ENCODE measurements around the gene C10orf95. TPM values are rescaled to one million over a fixed set of nuclear protein-coding genes. Genes with fewer than 3 reads are reported as not detected.
A peak's percentile ranks its signal among the peaks of the same experiment; 100 is the strongest.

The C10orf95 gene
- total RNA-seq, 1 donor from 2014 or later: not detected

GRCh38 chr10:102413053-102413705 lies 38.2 kb downstream of the C10orf95 start:
- Histone ChIP-seq H3K9me3 (replicated peaks) (no peaks in the 10 kb centered on the region), H3K27ac (replicated peaks) (no peak overlapping the region), H3K4me1 (peaks cover 22% of the 10 kb centered on the region), H3K36me3 (no peaks in the 10 kb centered on the region), H3K27me3 (ENCODE audit: low read depth) (peaks cover 99% of the 10 kb centered on the region), H3K4me3 (no peak overlapping the region)
- no peak for DNase-seq
- no peak for TF ChIP-seq CTCF (IDR thresholded peaks at IDR 0.05; ENCODE audit: borderline replicate concordance)
- intact Hi-C loops (cut with micrococcal nuclease): no loop called here

GRCh38 chr10:102412293-102412692 lies 39.0 kb downstream of the C10orf95 start:
- H3K4me3 ChIP-seq: no peak overlapping the region
- peaks cover 99% of the 10 kb centered on the region for H3K27me3 ChIP-seq (ENCODE audit: low read depth)
- intact Hi-C loops (cut with micrococcal nuclease): no loop called here
- no peak for TF ChIP-seq CTCF (IDR thresholded peaks at IDR 0.05; ENCODE audit: borderline replicate concordance)
- H3K4me1 ChIP-seq: peaks cover 22% of the 10 kb centered on the region
- DNase-seq: no peak
- H3K27ac ChIP-seq (replicated peaks): no peak overlapping the region
- H3K9me3 ChIP-seq (replicated peaks): no peaks in the 10 kb centered on the region
- H3K36me3 ChIP-seq: no peaks in the 10 kb centered on the region

- Histone ChIP-seq H3K4me1 (peaks cover 22% of the 10 kb centered on the region), H3K27ac (replicated peaks) (no peak overlapping the region), H3K4me3 (no peak overlapping the region), H3K9me3 (replicated peaks) (no peaks in the 10 kb centered on the region), H3K27me3 (ENCODE audit: low read depth) (peaks cover 97% of the 10 kb centered on the region), H3K36me3 (no peaks in the 10 kb centered on the region)
- intact Hi-C loops (cut with micrococcal nuclease): no loop called here
- no peak for TF ChIP-seq CTCF (IDR thresholded peaks at IDR 0.05; ENCODE audit: borderline replicate concordance)
- no peak for DNase-seq
Observed at GRCh38 chr10:102411341-102412255, 39.7 kb downstream of the C10orf95 start.

- H3K9me3 ChIP-seq (replicated peaks): no peaks in the 10 kb centered on the region
- no peak for TF ChIP-seq CTCF (IDR thresholded peaks at IDR 0.05; ENCODE audit: borderline replicate concordance)
- H3K27ac ChIP-seq (replicated peaks): no peak overlapping the region
- intact Hi-C loops (cut with micrococcal nuclease): no loop called here
- H3K36me3 ChIP-seq: no peaks in the 10 kb centered on the region
- peaks cover 22% of the 10 kb centered on the region for H3K4me1 ChIP-seq
- peaks cover 87% of the 10 kb centered on the region for H3K27me3 ChIP-seq (ENCODE audit: low read depth)
- DNase-seq: no peak
- H3K4me3 ChIP-seq: peak overlapping the region; percentile 60
Observed at GRCh38 chr10:102410429-102411073, 40.8 kb downstream of the C10orf95 start.

- no peak for TF ChIP-seq CTCF (IDR thresholded peaks at IDR 0.05; ENCODE audit: borderline replicate concordance)
- intact Hi-C loops (cut with micrococcal nuclease): no loop called here
- peaks cover 22% of the 10 kb centered on the region for H3K4me1 ChIP-seq
- H3K9me3 ChIP-seq (replicated peaks): no peaks in the 10 kb centered on the region
- DNase-seq: no peak
- peak overlapping the region; percentile 61 for H3K4me3 ChIP-seq
- peaks cover 79% of the 10 kb centered on the region for H3K27me3 ChIP-seq (ENCODE audit: low read depth)
- no peak overlapping the region for H3K27ac ChIP-seq (replicated peaks)
- no peaks in the 10 kb centered on the region for H3K36me3 ChIP-seq
Observed at GRCh38 chr10:102409604-102410428, 41.5 kb downstream of the C10orf95 start.
